Vagina (tissue), 2 donors: ENCODE results near the gene TLE2. TPM values are rescaled to one million over a fixed set of nuclear protein-coding genes. Genes with fewer than 3 reads are reported as not detected.
A peak's percentile ranks its signal among the peaks of the same experiment; 100 is the strongest.
"Not testable (repeated sequence)": the region's sequence is repeated elsewhere in the genome, so short reads cannot be mapped to it uniquely, and the experiment has no call there.

Experiments
- DNase-seq, 2 donors: peaks; one replicate each; pipeline ENCODE4 v3.0.0-alpha.2; 2017; ENCODE audit errors: extremely low spot score in 2 of 2
- H3K27ac ChIP-seq: fragments of 200-600 bp; sonication (generic); one replicate; pipeline ENCODE4 v1.5.1; 2019
- H3K27me3 ChIP-seq: fragments of 200-600 bp; sonication (generic); one replicate; pipeline ENCODE4 v1.5.1; 2019
- H3K36me3 ChIP-seq, 2 donors: fragments of 200-600 bp; sonication (generic); one replicate each; pipeline ENCODE4 v1.5.1; 2017 to 2019
- H3K4me1 ChIP-seq: fragments of 200-600 bp; sonication (generic); one replicate; pipeline ENCODE4 v1.5.1; 2019
- H3K4me3 ChIP-seq, 2 donors: fragments of 200-600 bp; sonication (generic); 1 replicate in 1 of 2; 2 replicates in 1 of 2; pipeline ENCODE4 v1.5.1; 2016 to 2019
- H3K9me3 ChIP-seq: fragments of 200-600 bp; sonication (generic); one replicate; pipeline ENCODE4 v1.5.1; 2019
- CTCF ChIP-seq, 3 experiments: fragments of 450-650 bp in 2 of 3; fragments of 200-600 bp in 1 of 3; sonication (generic) in 1 of 3; IDR thresholded peaks; one replicate each; pipeline ENCODE4 v1.5.1; 2017 to 2019; ENCODE audit warnings: antibody characterized with exemption in 3 of 3, mild to moderate bottlenecking in 2 of 3, moderate library complexity in 2 of 3
- POLR2A ChIP-seq, 2 donors: fragments of 450-650 bp; IDR thresholded peaks; one replicate each; pipeline ENCODE4 v1.6.1; 2017; ENCODE audit warnings: antibody characterized with exemption in 2 of 2, mild to moderate bottlenecking in 2 of 2, moderate library complexity in 2 of 2
- POLR2AphosphoS5 ChIP-seq, 2 donors: sonication (generic); formaldehyde crosslinking; IDR thresholded peaks; one replicate each; pipeline ENCODE4 v1.9.0; 2017; ENCODE audit warnings: antibody characterized with exemption in 2 of 2, mild to moderate bottlenecking in 2 of 2, low read depth in 1 of 2; ENCODE audit not compliant: insufficient read depth in 1 of 2
- intact Hi-C: fragments of 100-400 bp; cut with DNase I; formaldehyde crosslinking; loops from one replicate; pipeline ENCODE4 v1.15.1; 2023
- total RNA-seq: library from RNA; depleted of rRNA; stranded (reverse); fragments of >200 nt; gene quantifications from one replicate; pipeline ENCODE4 v1.2.3, GENCODE V29; 2016

The TLE2 gene
- total RNA-seq, 1 donor from 2014 or later = 28.2 TPM

- no peak for TF ChIP-seq POLR2A (IDR thresholded peaks at IDR 0.05)
- no peak for TF ChIP-seq POLR2AphosphoS5 (IDR thresholded peaks at IDR 0.05; ENCODE audit: insufficient read depth in 1 of 2, low read depth in 1 of 2)
- TF ChIP-seq CTCF (IDR thresholded peaks at IDR 0.05) = no peak
- peaks cover 64% of the 10 kb centered on the region for H3K4me1 ChIP-seq
- no peak overlapping the region for H3K27ac ChIP-seq
- H3K27me3 ChIP-seq = no peaks in the 10 kb centered on the region
- intact Hi-C loops = no loop called here
- no peak for DNase-seq
- no peak overlapping the region for H3K4me3 ChIP-seq
- H3K36me3 ChIP-seq = peaks cover 0 to 44% of the 10 kb centered on the region in 2 donors
- H3K9me3 ChIP-seq = no peaks in the 10 kb centered on the region
These were observed 24.7 kb upstream of the TLE2 start for GRCh38 chr19:3053780-3054179.

- H3K27ac ChIP-seq = no peak overlapping the region
- no peaks in the 10 kb centered on the region for H3K27me3 ChIP-seq
- TF ChIP-seq POLR2AphosphoS5 (IDR thresholded peaks at IDR 0.05; ENCODE audit: insufficient read depth in 1 of 2, low read depth in 1 of 2) = no peak
- no peak for TF ChIP-seq POLR2A (IDR thresholded peaks at IDR 0.05)
- TF ChIP-seq CTCF (IDR thresholded peaks at IDR 0.05) = no peak
- peaks cover 61% of the 10 kb centered on the region for H3K4me1 ChIP-seq
- H3K9me3 ChIP-seq = no peaks in the 10 kb centered on the region
- peaks cover 0 to 39% of the 10 kb centered on the region in 2 donors for H3K36me3 ChIP-seq
- no peak overlapping the region for H3K4me3 ChIP-seq
- intact Hi-C loops = no loop called here
- no peak for DNase-seq
These were observed 24.1 kb upstream of the TLE2 start for GRCh38 chr19:3053218-3053621.

- intact Hi-C loops, H3K4me3 ChIP-seq, H3K9me3 ChIP-seq, DNase-seq, H3K27me3 ChIP-seq, H3K27ac ChIP-seq: not testable (repeated sequence)
- peaks cover 44% of the 10 kb centered on the region for H3K4me1 ChIP-seq
- H3K36me3 ChIP-seq = peaks cover 0 to 18% of the 10 kb centered on the region in 2 donors
These were observed 20.9 kb upstream of the TLE2 start for GRCh38 chr19:3050016-3050415.

GRCh38 chr19:3049089-3049488 lies 20.0 kb upstream of the TLE2 start:
- intact Hi-C loops = no loop called here
- H3K27ac ChIP-seq = no peak overlapping the region
- peaks cover 0 to 9% of the 10 kb centered on the region in 2 donors for H3K36me3 ChIP-seq
- H3K27me3 ChIP-seq = no peaks in the 10 kb centered on the region
- no peak for DNase-seq
- no peak overlapping the region for H3K4me3 ChIP-seq
- no peak for TF ChIP-seq POLR2AphosphoS5 (IDR thresholded peaks at IDR 0.05; ENCODE audit: insufficient read depth in 1 of 2, low read depth in 1 of 2)
- H3K9me3 ChIP-seq = no peaks in the 10 kb centered on the region
- peaks cover 37% of the 10 kb centered on the region for H3K4me1 ChIP-seq

GRCh38 chr19:3048190-3048533 lies 19.1 kb upstream of the TLE2 start:
- DNase-seq = no peak
- Histone ChIP-seq H3K27me3 (no peaks in the 10 kb centered on the region), H3K4me3 (peak overlapping the region; percentile 59 to 62), H3K36me3 (peaks cover 0 to under 1% of the 10 kb centered on the region in 2 donors), H3K9me3 (no peaks in the 10 kb centered on the region), H3K27ac (peak overlapping the region; percentile 98), H3K4me1 (peaks cover 27% of the 10 kb centered on the region)
- intact Hi-C loops = no loop called here
- no peak for TF ChIP-seq CTCF (IDR thresholded peaks at IDR 0.05)
- no peak for TF ChIP-seq POLR2A (IDR thresholded peaks at IDR 0.05)
- no peak for TF ChIP-seq POLR2AphosphoS5 (IDR thresholded peaks at IDR 0.05; ENCODE audit: insufficient read depth in 1 of 2, low read depth in 1 of 2)

- no peaks in the 10 kb centered on the region for H3K9me3 ChIP-seq
- H3K27me3 ChIP-seq = no peaks in the 10 kb centered on the region
- intact Hi-C loops = no loop called here
- peak overlapping the region; percentile 98 for H3K27ac ChIP-seq
- TF ChIP-seq POLR2AphosphoS5 (IDR thresholded peaks at IDR 0.05; ENCODE audit: insufficient read depth in 1 of 2, low read depth in 1 of 2) (peak; percentile 68 to 84), POLR2A (IDR thresholded peaks at IDR 0.05) (peak in 1 of 2 donors; percentile 51), CTCF (IDR thresholded peaks at IDR 0.05) (no peak)
- peaks cover 30% of the 10 kb centered on the region for H3K4me1 ChIP-seq
- no peaks in the 10 kb centered on the region for H3K36me3 ChIP-seq
- no peak for DNase-seq
- peak overlapping the region; percentile 59 to 62 for H3K4me3 ChIP-seq
These were observed 18.6 kb upstream of the TLE2 start for GRCh38 chr19:3047496-3048189.
